ENCODE data around the gene ABCC1. TPM values are rescaled to one million over a fixed set of nuclear protein-coding genes. Genes with fewer than 3 reads are reported as not detected.

ABCC1 gene
- total RNA-seq, 1 experiment from 2014 or later: 61.9 TPM

DNA sequence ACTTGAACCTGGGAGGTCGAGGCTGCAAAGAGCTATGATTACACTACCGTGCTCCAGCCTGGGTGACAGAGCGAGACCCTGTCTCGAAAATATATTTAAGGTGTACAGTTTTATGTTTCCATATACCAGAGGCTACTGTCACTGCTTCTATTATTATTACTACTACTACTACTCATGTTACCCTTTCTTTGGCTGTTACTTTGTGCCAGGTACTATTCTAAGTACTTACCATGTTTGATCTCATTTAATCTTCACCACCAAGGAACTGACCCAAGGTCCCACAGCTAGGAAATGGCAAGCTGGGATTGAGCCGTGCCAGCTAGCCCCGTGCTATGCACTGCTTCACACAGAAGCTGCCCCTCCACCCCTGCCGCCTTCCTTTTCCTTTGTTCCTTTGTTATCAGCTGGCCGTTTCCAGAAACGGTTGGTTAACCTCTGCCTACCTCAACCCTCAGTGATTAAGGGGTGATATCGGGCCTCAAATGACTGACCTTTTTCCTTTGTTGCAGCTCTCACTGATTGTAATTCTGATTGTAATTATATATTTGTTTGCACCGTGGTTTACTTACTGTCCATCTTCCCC lies 78.4 kb downstream of the ABCC1 start:
- Mint-ChIP-seq H3K9me3 (no peaks in the 10 kb centered on the region), H3K27me3 (ENCODE audit: low read depth) (no peaks in the 10 kb centered on the region), H3K4me1 (peaks cover 6% of the 10 kb centered on the region; the same call in 1 of the 2 replicates), H3K4me3 (no peak overlapping the region), H3K27ac (no peak overlapping the region), H3K36me3 (peaks cover 19% of the 10 kb centered on the region; the same call in 1 of the 2 replicates)
- POLR2A ChIA-PET: no interaction called here
- DNase-seq (ENCODE audit: low spot score) (no peak), ATAC-seq (no peak)
- CTCF ChIA-PET: interaction anchor here (0.9 to 1.1 kb wide), 2 partner anchors 153 to 250 kb away, joined by 3 read pairs; no protein-coding TSS in a partner anchor
- TF ChIP-seq GRHL2 (CRISPR knock-in tag; IDR thresholded peaks at IDR 0.05; ENCODE audit: insufficient replicate concordance, severe bottlenecking) (no peak), NFATC4 (CRISPR knock-in tag; IDR thresholded peaks at IDR 0.05) (no peak), ZNF532 (CRISPR knock-in tag; IDR thresholded peaks at IDR 0.05; ENCODE audit: borderline replicate concordance) (no peak), NR3C1 (CRISPR knock-in tag; conservative IDR thresholded peaks at IDR 0.05; ENCODE audit: low read depth) (no peak), HMGXB4 (CRISPR knock-in tag; IDR thresholded peaks at IDR 0.05) (no peak), ZNF423 (CRISPR knock-in tag; IDR thresholded peaks at IDR 0.05) (no peak), RELA (CRISPR knock-in tag; IDR thresholded peaks at IDR 0.05; ENCODE audit: borderline replicate concordance) (no peak), FOXP1 (CRISPR knock-in tag; IDR thresholded peaks at IDR 0.05; ENCODE audit: borderline replicate concordance) (no peak), PRDM15 (CRISPR knock-in tag; IDR thresholded peaks at IDR 0.05) (no peak), ZNF317 (CRISPR knock-in tag; IDR thresholded peaks at IDR 0.05; ENCODE audit: borderline replicate concordance, low read depth) (no peak), GTF2I (CRISPR knock-in tag; conservative IDR thresholded peaks at IDR 0.05) (no peak)
- TF ChIP-seq, protein P1, sequence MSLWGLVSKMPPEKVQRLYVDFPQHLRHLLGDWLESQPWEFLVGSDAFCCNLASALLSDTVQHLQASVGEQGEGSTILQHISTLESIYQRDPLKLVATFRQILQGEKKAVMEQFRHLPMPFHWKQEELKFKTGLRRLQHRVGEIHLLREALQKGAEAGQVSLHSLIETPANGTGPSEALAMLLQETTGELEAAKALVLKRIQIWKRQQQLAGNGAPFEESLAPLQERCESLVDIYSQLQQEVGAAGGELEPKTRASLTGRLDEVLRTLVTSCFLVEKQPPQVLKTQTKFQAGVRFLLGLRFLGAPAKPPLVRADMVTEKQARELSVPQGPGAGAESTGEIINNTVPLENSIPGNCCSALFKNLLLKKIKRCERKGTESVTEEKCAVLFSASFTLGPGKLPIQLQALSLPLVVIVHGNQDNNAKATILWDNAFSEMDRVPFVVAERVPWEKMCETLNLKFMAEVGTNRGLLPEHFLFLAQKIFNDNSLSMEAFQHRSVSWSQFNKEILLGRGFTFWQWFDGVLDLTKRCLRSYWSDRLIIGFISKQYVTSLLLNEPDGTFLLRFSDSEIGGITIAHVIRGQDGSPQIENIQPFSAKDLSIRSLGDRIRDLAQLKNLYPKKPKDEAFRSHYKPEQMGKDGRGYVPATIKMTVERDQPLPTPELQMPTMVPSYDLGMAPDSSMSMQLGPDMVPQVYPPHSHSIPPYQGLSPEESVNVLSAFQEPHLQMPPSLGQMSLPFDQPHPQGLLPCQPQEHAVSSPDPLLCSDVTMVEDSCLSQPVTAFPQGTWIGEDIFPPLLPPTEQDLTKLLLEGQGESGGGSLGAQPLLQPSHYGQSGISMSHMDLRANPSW (CRISPR knock-in tag; conservative IDR thresholded peaks at IDR 0.05; ENCODE audit: low read depth): no peak
- TF ChIP-seq, protein P2, sequence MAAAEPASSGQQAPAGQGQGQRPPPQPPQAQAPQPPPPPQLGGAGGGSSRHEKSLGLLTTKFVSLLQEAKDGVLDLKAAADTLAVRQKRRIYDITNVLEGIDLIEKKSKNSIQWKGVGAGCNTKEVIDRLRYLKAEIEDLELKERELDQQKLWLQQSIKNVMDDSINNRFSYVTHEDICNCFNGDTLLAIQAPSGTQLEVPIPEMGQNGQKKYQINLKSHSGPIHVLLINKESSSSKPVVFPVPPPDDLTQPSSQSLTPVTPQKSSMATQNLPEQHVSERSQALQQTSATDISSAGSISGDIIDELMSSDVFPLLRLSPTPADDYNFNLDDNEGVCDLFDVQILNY (CRISPR knock-in tag; IDR thresholded peaks at IDR 0.05): no peak
- TF ChIP-seq, protein P3, sequence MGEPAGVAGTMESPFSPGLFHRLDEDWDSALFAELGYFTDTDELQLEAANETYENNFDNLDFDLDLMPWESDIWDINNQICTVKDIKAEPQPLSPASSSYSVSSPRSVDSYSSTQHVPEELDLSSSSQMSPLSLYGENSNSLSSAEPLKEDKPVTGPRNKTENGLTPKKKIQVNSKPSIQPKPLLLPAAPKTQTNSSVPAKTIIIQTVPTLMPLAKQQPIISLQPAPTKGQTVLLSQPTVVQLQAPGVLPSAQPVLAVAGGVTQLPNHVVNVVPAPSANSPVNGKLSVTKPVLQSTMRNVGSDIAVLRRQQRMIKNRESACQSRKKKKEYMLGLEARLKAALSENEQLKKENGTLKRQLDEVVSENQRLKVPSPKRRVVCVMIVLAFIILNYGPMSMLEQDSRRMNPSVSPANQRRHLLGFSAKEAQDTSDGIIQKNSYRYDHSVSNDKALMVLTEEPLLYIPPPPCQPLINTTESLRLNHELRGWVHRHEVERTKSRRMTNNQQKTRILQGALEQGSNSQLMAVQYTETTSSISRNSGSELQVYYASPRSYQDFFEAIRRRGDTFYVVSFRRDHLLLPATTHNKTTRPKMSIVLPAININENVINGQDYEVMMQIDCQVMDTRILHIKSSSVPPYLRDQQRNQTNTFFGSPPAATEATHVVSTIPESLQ (CRISPR knock-in tag; IDR thresholded peaks at IDR 0.05): no peak
- TF ChIP-seq, protein P4, sequence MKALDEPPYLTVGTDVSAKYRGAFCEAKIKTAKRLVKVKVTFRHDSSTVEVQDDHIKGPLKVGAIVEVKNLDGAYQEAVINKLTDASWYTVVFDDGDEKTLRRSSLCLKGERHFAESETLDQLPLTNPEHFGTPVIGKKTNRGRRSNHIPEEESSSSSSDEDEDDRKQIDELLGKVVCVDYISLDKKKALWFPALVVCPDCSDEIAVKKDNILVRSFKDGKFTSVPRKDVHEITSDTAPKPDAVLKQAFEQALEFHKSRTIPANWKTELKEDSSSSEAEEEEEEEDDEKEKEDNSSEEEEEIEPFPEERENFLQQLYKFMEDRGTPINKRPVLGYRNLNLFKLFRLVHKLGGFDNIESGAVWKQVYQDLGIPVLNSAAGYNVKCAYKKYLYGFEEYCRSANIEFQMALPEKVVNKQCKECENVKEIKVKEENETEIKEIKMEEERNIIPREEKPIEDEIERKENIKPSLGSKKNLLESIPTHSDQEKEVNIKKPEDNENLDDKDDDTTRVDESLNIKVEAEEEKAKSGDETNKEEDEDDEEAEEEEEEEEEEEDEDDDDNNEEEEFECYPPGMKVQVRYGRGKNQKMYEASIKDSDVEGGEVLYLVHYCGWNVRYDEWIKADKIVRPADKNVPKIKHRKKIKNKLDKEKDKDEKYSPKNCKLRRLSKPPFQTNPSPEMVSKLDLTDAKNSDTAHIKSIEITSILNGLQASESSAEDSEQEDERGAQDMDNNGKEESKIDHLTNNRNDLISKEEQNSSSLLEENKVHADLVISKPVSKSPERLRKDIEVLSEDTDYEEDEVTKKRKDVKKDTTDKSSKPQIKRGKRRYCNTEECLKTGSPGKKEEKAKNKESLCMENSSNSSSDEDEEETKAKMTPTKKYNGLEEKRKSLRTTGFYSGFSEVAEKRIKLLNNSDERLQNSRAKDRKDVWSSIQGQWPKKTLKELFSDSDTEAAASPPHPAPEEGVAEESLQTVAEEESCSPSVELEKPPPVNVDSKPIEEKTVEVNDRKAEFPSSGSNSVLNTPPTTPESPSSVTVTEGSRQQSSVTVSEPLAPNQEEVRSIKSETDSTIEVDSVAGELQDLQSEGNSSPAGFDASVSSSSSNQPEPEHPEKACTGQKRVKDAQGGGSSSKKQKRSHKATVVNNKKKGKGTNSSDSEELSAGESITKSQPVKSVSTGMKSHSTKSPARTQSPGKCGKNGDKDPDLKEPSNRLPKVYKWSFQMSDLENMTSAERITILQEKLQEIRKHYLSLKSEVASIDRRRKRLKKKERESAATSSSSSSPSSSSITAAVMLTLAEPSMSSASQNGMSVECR (CRISPR knock-in tag; IDR thresholded peaks at IDR 0.05; ENCODE audit: borderline replicate concordance): no peak

Data from WTC11 (cell line).